ENCODE data around the gene UBB.

Gene UBB

DNA sequence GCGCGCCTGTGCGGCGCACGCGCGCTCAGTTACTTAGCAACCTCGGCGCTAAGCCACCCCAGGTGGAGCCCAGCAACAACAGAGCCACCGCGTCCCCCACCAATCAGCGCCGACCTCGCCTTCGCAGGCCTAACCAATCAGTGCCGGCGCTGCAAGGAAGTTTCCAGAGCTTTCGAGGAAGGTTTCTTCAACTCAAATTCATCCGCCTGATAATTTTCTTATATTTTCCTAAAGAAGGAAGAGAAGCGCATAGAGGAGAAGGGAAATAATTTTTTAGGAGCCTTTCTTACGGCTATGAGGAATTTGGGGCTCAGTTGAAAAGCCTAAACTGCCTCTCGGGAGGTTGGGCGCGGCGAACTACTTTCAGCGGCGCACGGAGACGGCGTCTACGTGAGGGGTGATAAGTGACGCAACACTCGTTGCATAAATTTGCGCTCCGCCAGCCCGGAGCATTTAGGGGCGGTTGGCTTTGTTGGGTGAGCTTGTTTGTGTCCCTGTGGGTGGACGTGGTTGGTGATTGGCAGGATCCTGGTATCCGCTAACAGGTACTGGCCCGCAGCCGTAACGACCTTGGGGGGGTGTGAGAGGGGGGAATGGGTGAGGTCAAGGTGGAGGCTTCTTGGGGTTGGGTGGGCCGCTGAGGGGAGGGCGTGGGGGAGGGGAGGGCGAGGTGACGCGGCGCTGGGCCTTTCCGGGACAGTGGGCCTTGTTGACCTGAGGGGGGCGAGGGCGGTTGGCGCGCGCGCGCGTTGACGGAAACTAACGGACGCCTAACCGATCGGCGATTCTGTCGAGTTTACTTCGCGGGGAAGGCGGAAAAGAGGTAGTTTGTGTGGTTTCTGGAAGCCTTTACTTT, at the start of gene UBB:
TSS of gene UBB (plus strand) at position 452 of the 856 bp plus-strand sequence. CDS start 817 bp downstream, outside the sequence.
- DNase-seq (ENCODE audit: low spot score) = peak; percentile 96

DNA sequence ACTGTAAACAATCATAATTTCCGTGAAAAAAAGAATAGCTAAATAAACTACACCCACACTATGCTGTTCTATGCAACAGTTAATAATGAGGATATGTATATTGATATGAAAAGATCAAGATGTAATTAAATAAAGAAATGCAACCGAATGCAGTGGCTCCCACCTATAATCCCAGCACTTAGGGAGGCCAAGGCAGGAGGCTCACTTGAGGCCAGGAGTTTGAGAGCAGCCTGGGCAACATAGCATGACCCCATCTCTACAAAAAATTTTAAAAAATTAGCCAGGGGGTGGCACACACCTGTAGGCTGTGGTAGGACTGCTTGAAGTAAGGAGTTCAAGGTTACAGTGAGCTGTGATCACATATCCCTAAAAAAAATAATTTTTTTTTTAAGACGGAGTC, 42.5 kb upstream of the UBB start:
- DNase-seq (ENCODE audit: low spot score) = no peak

DNA sequence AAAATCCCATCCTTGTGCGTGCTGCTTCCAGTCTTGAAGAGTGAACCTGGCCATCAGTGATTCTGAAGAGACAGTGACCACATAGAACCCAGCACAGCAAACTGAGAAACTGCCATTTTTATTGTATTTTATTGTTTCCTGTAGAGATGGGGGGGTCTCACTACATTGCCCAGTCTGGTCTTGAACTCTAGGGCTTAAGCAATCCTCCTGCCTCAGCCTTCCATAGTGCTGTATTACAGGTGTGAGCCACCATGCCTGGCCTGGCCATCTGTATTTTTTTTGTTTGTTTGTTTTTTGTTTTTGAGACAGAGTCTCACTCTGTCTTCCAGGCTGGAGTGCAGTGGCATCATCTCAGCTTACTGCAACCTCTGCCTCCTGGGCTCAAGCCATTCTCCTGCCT, 41.5 kb upstream of the UBB start:
- no peak for DNase-seq (ENCODE audit: low spot score)

DNA sequence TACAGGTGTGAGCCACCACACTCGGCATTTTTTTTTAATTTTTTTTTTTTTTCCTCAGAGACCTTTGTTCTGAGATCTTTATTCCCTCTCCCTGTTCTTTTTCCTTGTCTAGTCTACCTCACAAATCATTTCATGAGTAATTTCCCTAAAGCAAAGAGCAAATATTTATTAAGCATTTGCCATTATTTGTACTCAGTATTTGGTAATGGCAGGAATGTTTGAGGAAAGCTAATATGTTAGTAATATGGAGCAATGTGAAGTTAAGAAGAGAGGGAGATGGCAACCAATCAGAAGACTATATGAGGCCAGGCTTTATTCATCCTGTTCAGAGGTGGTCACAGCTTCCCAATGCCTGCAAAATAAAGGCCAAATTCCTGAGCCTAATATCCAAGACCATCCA, 40.9 kb upstream of the UBB start:
- DNase-seq (ENCODE audit: low spot score) = no peak

DNA sequence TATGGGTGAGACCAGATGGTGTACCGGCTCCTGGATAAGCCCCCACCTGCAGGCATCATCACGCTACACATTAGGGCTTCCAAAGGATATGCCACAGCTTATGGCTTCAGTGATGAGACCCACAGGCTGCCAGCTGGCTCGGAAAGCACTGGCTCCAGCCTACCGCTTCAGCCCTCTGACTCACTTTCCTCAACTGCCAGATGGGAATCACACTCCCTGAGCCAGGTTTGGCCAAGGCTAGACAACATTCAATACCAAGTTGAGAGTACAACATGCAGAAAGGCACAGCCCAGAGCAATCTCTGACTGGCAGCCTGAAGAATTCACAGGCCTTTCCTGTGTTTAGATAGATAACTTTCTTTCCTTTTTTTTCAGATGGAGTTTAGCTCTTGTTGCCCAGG, 37.9 kb upstream of the UBB start:
- no peak for DNase-seq (ENCODE audit: low spot score)

DNA sequence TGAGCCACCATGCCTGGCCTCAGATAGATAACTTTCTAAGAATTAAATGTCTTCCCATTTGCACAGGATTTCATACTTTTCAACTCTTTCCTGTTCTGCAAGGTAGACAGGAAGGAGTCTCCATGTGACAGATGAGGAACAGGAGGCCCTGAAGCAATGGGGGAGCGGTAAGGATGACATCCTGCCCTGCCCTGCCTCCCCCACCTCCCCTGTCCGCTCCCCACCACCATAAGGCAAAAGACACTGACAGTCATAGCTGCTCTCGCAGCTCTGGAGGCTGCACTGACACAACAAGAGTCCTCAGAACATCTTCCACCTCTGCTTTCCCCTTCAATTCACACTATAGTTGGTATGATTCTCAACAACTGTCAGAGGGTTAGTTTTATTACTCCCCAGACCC, 37.3 kb upstream of the UBB start:
- no peak for DNase-seq (ENCODE audit: low spot score)

DNA sequence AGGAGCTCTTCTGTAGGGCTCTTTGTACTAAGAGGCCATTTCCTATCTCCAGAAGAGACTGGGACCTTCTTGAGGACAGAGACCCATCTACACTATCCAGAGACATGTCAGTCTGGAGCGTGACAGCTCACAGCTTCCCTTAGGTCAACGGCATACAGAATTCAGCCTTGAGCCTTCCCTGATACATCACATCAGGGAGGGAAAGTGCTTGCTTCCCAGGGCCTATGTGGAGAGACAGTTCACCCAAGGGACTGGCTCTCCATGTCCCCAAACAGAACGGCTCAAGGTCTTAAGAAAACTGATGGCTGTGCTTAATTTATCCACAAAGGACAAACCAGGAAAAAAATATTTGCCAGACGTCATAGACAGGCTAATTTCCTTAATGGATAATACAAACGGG, 35.3 kb upstream of the UBB start:
- no peak for DNase-seq (ENCODE audit: low spot score)

DNA sequence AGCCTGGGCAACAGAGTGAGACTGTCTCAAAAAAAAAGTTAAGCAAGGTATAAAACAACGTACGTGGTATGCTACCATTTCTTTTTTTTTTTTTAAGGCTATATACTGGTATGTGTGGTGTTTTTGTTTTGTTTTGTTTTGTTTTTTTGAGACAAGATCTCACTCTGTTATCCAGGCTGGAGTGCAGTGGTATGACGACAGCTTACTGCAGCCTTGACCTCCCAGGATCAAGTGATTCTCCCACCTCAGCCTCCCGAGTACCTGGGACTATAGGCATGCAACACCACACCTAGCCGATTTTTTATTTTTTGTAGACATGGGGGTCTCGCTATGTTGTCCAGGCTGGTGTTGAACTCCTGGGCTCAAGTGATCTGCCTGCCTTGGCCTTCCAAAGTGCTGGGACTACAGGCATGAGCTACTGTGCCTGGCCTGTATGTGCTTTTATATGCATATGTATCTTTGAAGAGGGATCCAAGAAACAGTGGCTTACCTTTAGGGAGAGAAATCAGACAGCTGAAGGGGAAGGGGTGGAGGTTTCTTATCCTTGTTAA, 34.1 kb upstream of the UBB start:
- no peak for DNase-seq (ENCODE audit: low spot score)

DNA sequence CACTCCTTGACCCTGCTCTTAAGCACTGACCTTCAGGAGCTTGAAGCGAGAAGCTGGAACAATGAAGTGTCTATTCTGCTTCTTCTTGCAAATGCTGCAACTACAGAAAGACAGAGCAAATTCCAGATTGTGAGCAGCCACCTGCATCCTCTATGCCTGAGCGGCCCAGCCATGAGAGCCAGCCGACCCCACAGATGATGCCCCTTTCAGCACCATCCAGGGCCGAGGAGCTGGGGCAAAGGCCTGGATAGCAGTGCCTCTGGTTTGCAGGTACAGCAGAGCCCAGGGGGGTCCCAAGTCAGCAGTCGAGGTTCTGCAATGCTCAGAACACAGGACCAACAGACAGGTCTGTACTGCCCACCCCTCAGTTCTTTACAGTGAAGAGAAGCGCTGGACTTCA, 32.3 kb upstream of the UBB start:
- no peak for DNase-seq (ENCODE audit: low spot score)

DNA sequence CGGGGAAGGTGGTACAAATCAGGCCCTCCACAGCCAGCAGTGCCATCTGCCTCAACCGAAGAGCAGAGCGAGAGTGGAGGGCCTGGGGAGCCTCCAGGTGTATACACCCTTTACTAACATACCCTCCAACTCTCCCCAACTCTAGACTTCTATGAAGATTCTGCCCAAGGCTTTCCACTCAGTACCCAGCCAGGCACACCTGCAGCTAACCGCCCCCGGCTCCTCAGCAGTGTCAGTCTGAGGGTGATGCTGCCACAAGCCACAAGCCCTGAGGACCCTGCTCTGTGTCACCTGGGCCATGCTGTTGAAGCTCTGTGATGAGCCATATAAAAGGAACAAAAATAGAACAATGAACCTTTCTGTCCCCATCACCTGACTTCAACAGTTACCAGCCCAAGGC, 31.5 kb upstream of the UBB start:
- DNase-seq (ENCODE audit: low spot score) = no peak

DNA sequence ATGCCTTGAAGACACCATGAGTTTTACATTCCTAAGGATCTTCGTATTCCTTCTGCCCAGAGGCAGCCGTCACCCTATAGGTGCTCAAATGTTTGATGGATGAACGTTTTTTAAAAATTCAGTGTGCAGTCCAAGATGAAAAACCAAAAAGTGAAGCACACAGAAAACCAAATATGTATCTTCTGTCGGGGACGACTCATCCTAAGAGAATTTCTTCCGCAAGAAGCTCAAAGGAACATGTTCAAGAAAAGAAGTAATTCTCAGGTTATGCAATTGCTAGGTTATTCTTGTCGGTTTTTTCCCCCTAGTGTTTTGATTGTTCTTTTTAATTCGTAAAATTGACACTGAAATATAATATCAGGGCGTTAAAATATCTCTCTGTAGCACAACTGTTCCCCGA, 29.1 kb upstream of the UBB start:
- no peak for DNase-seq (ENCODE audit: low spot score)

DNA sequence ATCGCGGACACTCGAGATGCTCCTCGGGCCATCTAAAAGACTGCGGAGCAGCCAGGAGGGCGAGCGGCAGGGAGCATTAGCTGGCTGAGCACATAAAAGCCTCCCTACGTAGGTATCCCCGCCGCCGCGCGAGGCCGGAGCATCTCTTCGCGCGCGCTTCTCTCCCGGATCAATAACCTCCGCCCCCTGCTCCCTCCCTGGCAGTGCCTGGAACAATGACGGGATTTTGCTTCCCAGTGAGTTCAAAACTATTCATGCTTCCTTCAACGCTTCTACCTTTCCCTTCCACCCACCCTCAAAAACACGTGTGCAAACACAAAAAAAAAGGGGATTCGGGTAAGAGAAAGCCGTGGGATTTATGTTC, 28.6 kb upstream of the UBB start:
- no peak for DNase-seq (ENCODE audit: low spot score)

DNA sequence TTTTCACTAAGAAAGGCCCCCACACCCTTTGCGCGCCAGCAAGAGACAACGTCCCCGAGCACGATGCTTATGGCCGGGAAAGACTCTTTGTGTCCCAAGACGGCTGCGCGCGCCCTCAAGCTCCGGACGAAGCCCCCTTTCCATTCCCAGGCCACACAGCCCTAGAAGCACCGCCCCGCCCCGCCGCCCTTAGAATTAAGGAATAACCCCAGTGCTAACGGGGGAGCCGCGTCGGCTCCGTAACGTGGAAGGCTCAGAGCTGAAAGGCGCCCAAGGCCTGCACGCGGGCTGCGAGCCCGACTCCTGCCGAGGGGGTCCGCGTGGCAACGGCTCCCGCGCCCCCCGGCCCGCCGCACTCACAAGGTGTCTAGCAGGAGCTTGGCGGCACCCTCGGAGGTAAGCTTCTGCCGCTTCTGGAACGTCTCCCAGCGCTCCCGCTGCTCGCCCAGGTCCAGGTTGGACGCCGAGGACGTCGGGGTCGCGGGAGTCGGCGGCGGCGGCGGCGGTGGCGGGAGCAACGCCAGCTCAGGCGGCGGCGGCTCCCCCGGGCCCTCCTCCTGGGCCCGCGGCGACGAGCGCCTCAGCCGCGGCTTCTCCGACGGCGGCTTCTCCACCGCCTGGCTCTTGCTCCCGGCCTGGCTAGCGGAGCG, 28.1 kb upstream of the UBB start:
- DNase-seq (ENCODE audit: low spot score) = peak; percentile 2

DNA sequence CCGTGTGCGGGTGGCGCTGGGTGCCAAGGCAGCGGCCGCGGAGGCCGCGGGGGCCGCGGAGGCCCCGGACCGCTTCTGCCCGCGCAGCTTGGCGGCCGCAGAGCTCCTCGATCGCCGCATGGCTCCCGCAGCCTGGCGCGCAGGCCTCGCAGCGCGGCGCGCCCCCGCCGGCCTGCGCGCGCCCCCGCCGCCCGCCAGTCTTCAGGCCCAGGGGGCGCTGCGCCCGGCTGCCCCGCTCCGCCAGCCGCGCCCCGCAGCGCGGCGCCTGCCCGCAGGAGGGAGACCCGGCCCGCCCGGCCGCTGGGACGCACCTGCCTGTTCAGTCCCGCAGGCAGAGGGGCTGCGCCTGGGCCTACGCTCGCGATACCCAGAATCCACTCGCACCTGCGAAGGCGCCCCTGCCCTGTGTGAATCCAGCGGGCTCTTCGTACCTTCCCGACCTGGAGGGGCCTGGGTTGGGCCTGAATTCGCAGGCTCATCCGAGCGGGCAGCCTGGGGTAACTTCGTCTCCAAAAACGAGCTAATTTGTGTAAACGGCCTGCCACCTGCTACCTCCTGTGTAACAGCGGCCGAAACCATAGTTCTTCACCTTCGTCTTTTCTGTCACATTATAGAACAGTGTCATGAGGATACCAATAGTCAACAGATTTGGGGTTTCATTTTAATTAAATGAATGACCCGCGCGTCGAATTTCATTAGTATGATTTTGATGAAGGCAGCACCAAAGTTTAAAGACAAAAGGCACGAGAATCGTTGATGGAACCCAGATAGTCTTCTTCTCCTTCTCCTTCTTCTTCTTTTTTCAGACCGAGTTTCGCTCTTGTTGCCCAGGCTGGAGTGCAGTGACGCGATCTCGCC, 27.3 kb upstream of the UBB start, which contains the start of gene CENPV:
TSS of gene CENPV (minus strand) at position 153 of the 858 bp plus-strand sequence. CDS start at position 120, 33 bp downstream.
- DNase-seq (ENCODE audit: low spot score) = peak; percentile 58

DNA sequence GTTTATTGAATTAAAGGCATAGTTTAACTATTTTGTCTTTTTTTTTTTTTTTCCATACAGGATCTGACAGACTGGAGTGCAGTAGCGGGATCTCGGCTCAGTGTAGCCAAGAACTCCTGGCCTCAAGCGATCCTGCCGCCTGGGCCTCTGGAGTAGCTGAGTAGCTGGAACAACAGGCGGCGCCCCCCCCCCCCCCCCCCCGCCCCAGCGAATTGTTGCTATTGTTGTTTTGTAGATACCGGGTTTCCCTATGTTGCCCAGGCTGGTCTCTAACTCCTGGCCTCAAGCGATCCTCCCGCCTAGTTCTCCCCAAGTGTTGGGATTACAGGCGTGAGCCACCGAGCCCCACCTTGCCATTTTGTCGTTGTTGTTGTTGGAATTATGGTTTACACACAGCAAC, 26.3 kb upstream of the UBB start:
- DNase-seq (ENCODE audit: low spot score) = no peak

DNA sequence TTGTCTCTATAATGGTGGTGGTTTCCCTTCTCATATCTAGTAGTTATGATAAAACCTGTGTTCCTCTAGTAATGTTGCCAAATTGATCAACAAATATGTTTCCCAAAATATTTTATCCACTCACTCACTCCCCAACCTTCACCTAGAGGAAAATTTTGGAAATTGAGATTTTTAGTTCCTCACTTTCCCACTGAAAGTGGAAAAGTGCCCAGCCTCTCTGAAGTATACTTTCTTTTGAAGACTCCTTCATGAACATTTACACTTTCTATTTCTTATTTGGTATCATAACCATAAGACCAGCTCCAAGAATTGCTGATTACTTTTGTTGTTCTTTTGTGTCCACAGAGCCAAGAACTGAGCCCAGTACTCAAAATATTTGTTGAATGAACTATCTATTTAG, 22.5 kb upstream of the UBB start:
- DNase-seq (ENCODE audit: low spot score) = no peak

DNA sequence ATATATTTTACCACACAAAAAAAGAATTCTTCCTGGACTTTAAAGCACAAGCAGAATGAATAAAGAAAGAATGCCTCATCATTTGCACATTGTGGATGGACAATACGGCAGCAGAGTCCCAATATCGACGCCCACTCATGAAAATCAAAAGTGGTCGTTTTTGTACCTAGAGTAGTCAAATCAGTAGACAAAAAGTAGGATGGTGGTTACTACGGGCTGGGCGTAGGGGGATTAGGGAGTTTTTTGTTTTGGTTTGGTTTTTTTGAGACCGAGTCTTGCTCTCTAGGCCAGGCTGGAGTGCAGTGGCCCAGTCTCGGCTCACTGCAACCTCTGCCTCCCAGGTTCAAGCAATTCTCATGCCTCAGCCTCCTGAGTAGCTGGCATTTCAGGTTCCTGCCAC, 19.0 kb upstream of the UBB start:
- no peak for DNase-seq (ENCODE audit: low spot score)

DNA sequence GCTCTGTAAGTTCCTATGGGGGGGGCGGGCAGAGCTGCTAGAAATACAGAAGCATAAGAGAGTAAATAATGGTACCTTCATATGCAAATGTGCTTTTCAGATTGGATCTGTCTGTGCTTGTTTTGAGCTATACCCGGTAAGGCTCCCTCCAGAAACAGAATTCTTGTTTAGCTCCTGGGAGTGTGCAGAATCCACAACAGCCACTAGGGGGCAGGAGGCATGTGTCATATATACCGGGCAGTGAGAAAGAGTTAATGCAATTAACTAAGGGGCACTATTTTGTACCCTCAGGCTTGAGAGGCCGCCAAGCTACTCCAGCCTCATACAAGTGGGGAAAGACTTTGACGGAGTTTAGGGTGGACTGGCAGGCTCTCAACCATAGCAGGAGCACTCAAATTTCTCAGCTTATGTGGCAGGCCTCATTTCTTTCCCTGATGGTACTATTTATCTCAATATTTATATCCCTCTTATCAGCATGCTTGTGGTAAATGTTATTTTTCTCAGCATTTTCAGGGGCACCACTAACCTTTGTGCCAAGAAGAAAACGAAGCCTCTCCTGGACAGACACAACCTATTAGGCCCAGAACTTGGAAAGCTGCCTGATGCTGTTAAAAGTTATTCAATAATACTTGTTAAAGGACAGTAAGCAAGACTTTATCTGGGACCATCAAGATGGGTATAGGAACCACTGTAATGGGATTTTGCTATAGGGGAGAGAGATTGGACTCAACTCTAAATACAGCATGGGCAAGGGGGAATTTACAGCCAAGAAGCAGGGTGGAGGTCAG, 16.9 kb upstream of the UBB start:
- DNase-seq (ENCODE audit: low spot score) = peak; percentile 73

DNA sequence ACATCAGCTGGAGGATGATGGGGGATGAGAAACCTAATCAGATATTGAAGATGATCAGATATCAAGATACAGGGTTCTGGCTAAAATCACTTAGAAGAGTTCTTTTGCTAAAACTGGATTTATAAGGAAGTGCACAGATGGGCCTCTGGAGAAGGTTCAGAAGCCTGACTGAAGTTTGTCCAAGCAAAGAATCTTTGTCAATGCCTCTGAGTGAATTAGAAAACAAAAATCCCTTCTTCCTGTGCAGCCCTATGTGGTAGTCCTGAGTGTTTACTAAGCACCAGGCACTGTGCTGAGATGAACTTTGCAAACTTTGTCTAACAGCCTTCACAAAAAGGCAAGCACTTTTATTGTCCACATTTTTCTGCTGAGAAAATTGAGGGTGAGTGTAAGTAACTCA, 16.3 kb upstream of the UBB start:
- DNase-seq (ENCODE audit: low spot score) = no peak

DNA sequence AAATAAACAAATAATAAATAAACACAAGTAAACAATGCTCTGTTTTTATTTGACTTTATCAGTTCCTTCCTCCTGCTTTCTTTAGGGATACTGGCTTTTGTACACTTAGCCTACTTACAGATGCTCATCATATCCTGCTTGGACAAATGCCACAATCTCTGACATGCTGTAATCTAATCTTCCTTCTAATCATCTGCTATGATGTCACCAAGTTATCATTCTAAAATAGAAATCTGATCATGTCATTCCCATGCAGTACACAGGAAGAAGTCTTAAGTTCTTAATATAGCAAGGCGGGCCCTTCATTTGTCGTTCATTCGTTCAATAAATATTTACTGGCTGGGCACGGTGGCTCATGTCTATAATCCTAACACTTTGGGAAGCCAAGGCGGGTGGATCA, 9.1 kb upstream of the UBB start:
- DNase-seq (ENCODE audit: low spot score) = no peak

DNA sequence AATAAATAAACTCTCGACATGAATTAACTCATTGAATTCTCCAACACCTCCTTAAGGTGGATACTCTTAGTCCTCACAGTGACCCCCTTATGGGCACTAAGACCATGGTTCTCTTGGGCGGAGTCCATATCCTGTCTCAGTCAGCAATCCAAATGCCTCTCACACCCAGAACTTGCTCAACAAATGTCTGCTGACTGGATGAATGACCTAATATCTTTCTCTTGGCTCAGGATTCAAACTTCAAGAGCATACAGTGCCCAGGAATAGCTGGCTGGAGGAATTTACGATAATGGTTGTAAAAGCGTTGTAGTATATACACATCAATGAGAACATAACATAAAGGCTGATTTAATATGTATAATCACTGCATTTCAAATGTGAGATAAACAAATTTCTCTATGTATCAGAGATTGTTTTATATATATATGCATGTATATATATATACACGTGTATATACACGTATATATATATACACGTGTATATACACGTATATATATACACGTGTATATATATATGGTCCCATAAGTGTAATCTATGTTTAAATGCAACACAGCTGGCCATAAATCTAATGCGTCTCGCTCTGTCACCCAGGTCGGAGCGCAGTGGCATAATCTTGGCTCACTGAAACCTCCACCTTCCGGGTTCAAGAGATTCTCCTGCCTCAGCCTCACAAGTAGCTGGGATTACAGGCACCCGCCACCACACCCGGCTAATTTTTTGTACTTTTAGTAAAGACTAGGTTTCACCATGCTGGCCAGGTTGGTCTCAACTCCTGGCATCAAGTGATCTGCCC, 6.5 kb upstream of the UBB start:
- no peak for DNase-seq (ENCODE audit: low spot score)

Data from CD4-positive, alpha-beta T cell treated with Interleukin-6 at 100 ng/mL for 8 hours (primary cell).